Parathyroid adenoma (tissue), 2 donors: Measurements from ENCODE around the gene CLDN34.

Source experiments
- H2AFZ ChIP-seq: fragments of 300-600 bp; sonication (generic); one replicate; pipeline ENCODE4 v1.7.0; 2017; ENCODE audit warnings: antibody characterized with exemption, mild to moderate bottlenecking
- H3K27ac ChIP-seq: fragments of 300-600 bp; sonication (generic); one replicate; pipeline ENCODE4 v1.7.0; 2017
- H3K27me3 ChIP-seq: fragments of 300-600 bp; sonication (generic); one replicate; pipeline ENCODE4 v1.7.0; 2017; ENCODE audit warnings: low read length; ENCODE audit not compliant: control insufficient read depth, insufficient read depth
- H3K36me3 ChIP-seq: fragments of 300-600 bp; sonication (generic); one replicate; pipeline ENCODE4 v1.7.0; 2017; ENCODE audit warnings: low read length; ENCODE audit not compliant: control insufficient read depth, insufficient read depth
- H3K4me1 ChIP-seq: fragments of 300-600 bp; sonication (generic); one replicate; pipeline ENCODE4 v1.7.0; 2017; ENCODE audit warnings: control low read depth
- H3K4me2 ChIP-seq: fragments of 300-600 bp; sonication (generic); one replicate; pipeline ENCODE4 v1.7.0; 2017; ENCODE audit warnings: low read length
- H3K4me3 ChIP-seq: fragments of 300-600 bp; sonication (generic); one replicate; pipeline ENCODE4 v1.7.0; 2017; ENCODE audit warnings: low read depth, low read length
- H3K79me2 ChIP-seq: fragments of 300-600 bp; sonication (generic); one replicate; pipeline ENCODE4 v1.7.0; 2017; ENCODE audit warnings: control low read depth
- H3K9ac ChIP-seq: fragments of 300-600 bp; sonication (generic); one replicate; pipeline ENCODE4 v1.7.0; 2017; ENCODE audit warnings: mild to moderate bottlenecking
- H3K9me3 ChIP-seq: fragments of 300-600 bp; sonication (generic); one replicate; pipeline ENCODE4 v1.7.0; 2017; ENCODE audit warnings: low read length; ENCODE audit not compliant: control insufficient read depth
- TF ChIP-seq, protein P1 (sequence below): fragments of 300-600 bp; sonication (generic); IDR thresholded peaks from one replicate; pipeline ENCODE4 v1.7.0; 2017; ENCODE audit warnings: antibody characterized with exemption, mild to moderate bottlenecking
- donor health status: primary hyperparathyroidism.

CLDN34 gene

DNA sequence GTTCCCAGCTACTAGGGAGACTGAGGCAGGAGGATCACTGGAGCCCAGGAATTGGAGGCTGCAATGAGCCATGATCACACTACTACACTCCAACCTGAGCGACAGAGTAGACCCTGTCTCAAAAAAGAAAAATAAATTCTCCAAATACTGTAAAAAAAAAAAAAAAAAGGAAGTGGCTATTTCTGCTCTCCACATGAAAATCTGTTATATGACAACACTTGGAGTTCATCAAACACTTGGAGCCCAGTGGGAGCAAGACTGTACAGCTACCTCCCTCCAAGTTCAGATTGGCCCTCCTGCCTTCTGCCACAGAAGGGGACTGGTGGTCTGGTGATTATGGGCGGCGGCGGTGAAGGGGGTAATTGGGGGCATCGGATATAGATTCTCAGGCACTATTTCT, 9.0 kb upstream of the CLDN34 start:
- H3K9ac ChIP-seq: no peak overlapping the region
- H2AFZ ChIP-seq: no peak overlapping the region
- H3K9me3 ChIP-seq: no peaks in the 10 kb centered on the region
- TF ChIP-seq, protein P1, sequence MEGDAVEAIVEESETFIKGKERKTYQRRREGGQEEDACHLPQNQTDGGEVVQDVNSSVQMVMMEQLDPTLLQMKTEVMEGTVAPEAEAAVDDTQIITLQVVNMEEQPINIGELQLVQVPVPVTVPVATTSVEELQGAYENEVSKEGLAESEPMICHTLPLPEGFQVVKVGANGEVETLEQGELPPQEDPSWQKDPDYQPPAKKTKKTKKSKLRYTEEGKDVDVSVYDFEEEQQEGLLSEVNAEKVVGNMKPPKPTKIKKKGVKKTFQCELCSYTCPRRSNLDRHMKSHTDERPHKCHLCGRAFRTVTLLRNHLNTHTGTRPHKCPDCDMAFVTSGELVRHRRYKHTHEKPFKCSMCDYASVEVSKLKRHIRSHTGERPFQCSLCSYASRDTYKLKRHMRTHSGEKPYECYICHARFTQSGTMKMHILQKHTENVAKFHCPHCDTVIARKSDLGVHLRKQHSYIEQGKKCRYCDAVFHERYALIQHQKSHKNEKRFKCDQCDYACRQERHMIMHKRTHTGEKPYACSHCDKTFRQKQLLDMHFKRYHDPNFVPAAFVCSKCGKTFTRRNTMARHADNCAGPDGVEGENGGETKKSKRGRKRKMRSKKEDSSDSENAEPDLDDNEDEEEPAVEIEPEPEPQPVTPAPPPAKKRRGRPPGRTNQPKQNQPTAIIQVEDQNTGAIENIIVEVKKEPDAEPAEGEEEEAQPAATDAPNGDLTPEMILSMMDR: no peak
- no peaks in the 10 kb centered on the region for H3K4me1 ChIP-seq
- H3K36me3 ChIP-seq: no peaks in the 10 kb centered on the region
- no peak overlapping the region for H3K4me3 ChIP-seq
- no peak overlapping the region for H3K27ac ChIP-seq
- H3K4me2 ChIP-seq: no peak overlapping the region
- no peaks in the 10 kb centered on the region for H3K79me2 ChIP-seq
- H3K27me3 ChIP-seq: no peaks in the 10 kb centered on the region

- Histone ChIP-seq H3K79me2 (no peaks in the 10 kb centered on the region), H3K4me1 (no peaks in the 10 kb centered on the region), H3K9ac (no peak overlapping the region), H3K36me3 (no peaks in the 10 kb centered on the region), H3K4me3 (no peak overlapping the region), H3K4me2 (no peak overlapping the region), H3K9me3 (no peaks in the 10 kb centered on the region), H2AFZ (no peak overlapping the region), H3K27me3 (no peaks in the 10 kb centered on the region), H3K27ac (no peak overlapping the region)
- TF ChIP-seq, protein P1: no peak
Measured at GRCh38 chrX:9961750-9962149, 5.4 kb upstream of the CLDN34 start.

DNA sequence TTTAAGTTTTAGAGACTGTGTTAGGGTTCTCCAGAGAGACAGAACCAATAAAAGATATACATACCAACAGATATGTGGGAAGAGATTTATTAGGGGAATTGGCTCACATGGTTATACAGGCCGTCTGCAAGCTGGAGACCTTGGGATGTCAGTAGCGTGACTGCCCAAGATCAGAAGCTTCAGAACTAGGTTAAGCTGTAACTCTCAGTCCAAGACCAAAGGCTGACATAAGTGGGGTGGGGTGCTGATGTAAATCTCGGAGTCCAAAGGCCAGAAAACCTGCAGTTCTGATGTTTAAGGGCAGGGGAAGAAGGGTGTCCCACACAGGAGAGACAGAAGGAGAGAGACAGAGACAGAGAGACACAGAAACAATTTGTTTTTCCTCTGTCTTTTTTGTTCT, 10.5 kb downstream of the CLDN34 start:
- Histone ChIP-seq H3K4me2 (no peak overlapping the region), H3K36me3 (no peaks in the 10 kb centered on the region), H3K4me3 (no peak overlapping the region), H3K27me3 (no peaks in the 10 kb centered on the region), H3K9ac (no peak overlapping the region), H2AFZ (no peak overlapping the region), H3K27ac (no peak overlapping the region), H3K9me3 (no peaks in the 10 kb centered on the region), H3K79me2 (no peaks in the 10 kb centered on the region), H3K4me1 (no peaks in the 10 kb centered on the region)
- TF ChIP-seq, protein P1: no peak

DNA sequence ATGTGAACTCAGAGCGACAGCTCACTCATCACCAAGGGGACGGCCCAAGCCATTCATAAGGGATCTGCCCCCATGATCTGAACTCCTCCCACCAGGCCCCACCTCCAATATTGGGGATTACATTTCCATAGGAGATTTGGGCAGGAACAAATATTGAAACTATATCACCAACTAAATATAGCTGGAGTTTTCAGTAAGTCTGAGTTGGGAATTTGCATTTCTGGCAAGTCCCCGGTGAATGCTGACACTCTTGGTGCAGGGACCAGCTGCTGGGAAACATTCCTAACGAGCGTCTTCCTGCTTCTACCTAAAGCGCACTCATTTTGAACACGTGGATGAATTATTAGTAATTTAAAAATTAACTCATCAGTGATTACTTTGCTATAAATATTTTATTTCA, 13.2 kb downstream of the CLDN34 start:
- Histone ChIP-seq H3K79me2 (no peaks in the 10 kb centered on the region), H3K27me3 (no peaks in the 10 kb centered on the region), H3K9ac (no peak overlapping the region), H3K36me3 (no peaks in the 10 kb centered on the region), H2AFZ (no peak overlapping the region), H3K4me1 (no peaks in the 10 kb centered on the region), H3K27ac (no peak overlapping the region), H3K4me3 (no peak overlapping the region), H3K9me3 (no peaks in the 10 kb centered on the region), H3K4me2 (no peak overlapping the region)
- TF ChIP-seq, protein P1: no peak

GRCh38 chrX:9980927-9981326, 13.8 kb downstream of the CLDN34 start:
- H3K4me1 ChIP-seq: no peaks in the 10 kb centered on the region
- TF ChIP-seq, protein P1: no peak
- H3K9me3 ChIP-seq: no peaks in the 10 kb centered on the region
- H3K36me3 ChIP-seq: no peaks in the 10 kb centered on the region
- H3K27ac ChIP-seq: no peak overlapping the region
- no peak overlapping the region for H2AFZ ChIP-seq
- no peak overlapping the region for H3K4me2 ChIP-seq
- no peaks in the 10 kb centered on the region for H3K27me3 ChIP-seq
- H3K9ac ChIP-seq: no peak overlapping the region
- H3K79me2 ChIP-seq: no peaks in the 10 kb centered on the region
- H3K4me3 ChIP-seq: no peak overlapping the region
